Smooth muscle cell (in vitro differentiated cells): Measurements from ENCODE around the gene EFNA5. TPM values are rescaled to one million over a fixed set of nuclear protein-coding genes. Genes with fewer than 3 reads are reported as not detected.

Source experiments
- DNase-seq: peaks from one replicate; lab custom pipeline; 2025; ENCODE audit not compliant: unreplicated experiment; lab: John Stamatoyannopoulos, UW
- H2AFZ ChIP-seq: fragments of 200-600 bp; sonication (generic); 2 replicates; pipeline ENCODE4 v1.6.0; 2016; ENCODE audit warnings: antibody characterized with exemption, low read depth, mild to moderate bottlenecking
- H3F3A ChIP-seq: fragments of 200-600 bp; sonication (generic); 2 replicates; pipeline ENCODE4 v1.6.0; 2017; ENCODE audit warnings: antibody characterized with exemption, low read depth
- H3K27ac ChIP-seq: fragments of 200-600 bp; sonication (generic); 2 replicates; pipeline ENCODE4 v1.5.1; 2016; ENCODE audit warnings: low read depth, mild to moderate bottlenecking
- H3K27me3 ChIP-seq: fragments of 200-600 bp; sonication (generic); 2 replicates; pipeline ENCODE4 v1.6.1; 2016; ENCODE audit warnings: low read depth, mild to moderate bottlenecking
- H3K36me3 ChIP-seq: fragments of 200-600 bp; sonication (generic); 2 replicates; pipeline ENCODE4 v1.5.1; 2016; ENCODE audit warnings: low read depth
- H3K4me1 ChIP-seq: fragments of 200-600 bp; sonication (generic); 2 replicates; pipeline ENCODE4 v1.5.1; 2016; ENCODE audit warnings: low read depth
- H3K4me2 ChIP-seq: fragments of 200-600 bp; sonication (generic); 2 replicates; pipeline ENCODE4 v1.6.0; 2016; ENCODE audit warnings: mild to moderate bottlenecking
- H3K4me3 ChIP-seq: fragments of 200-600 bp; sonication (generic); 2 replicates; pipeline ENCODE4 v1.5.1; 2016; ENCODE audit warnings: mild to moderate bottlenecking
- H3K79me2 ChIP-seq: fragments of 200-600 bp; sonication (generic); 2 replicates; pipeline ENCODE4 v1.6.0; 2016; ENCODE audit warnings: low read depth, mild to moderate bottlenecking
- H3K9ac ChIP-seq: fragments of 200-600 bp; sonication (generic); 2 replicates; pipeline ENCODE4 v1.6.0; 2016; ENCODE audit warnings: low read depth
- H3K9me3 ChIP-seq: fragments of 200-600 bp; sonication (generic); replicated peaks from 2 replicates; pipeline ENCODE4 v1.5.1; 2016; ENCODE audit warnings: low read depth
- H4K20me1 ChIP-seq: fragments of 200-600 bp; sonication (generic); 2 replicates; pipeline ENCODE4 v1.6.0; 2016; ENCODE audit warnings: low read depth
- CTCF ChIP-seq: fragments of 200-600 bp; sonication (generic); IDR thresholded peaks from 2 replicates; pipeline ENCODE4 v1.5.1; 2017; ENCODE audit warnings: borderline replicate concordance, mild to moderate bottlenecking, antibody characterized with exemption; ENCODE audit not compliant: insufficient read depth, poor library complexity, severe bottlenecking
- WGBS: methylation state at CpG from one replicate; pipeline ENCODE4 v1.1.7; 2016; ENCODE audit warnings: low lambda C conversion rate; 5-methylcytosine and 5-hydroxymethylcytosine counted together
- polyA plus RNA-seq: library from polyadenylated mRNA; unstranded; fragments of >200 nt; fragmentation: Nextera tagmentation; extraction: Ambion mirVana; gene quantifications from 2 replicates; pipeline ENCODE4 v1.2.1, GENCODE V29; 2016
- total RNA-seq: library from RNA; depleted of rRNA; stranded (reverse); fragments of >200 nt; gene quantifications from 2 replicates; pipeline ENCODE4 v1.2.3, GENCODE V29; 2014

EFNA5 gene
- total and polyA plus RNA-seq, 2 experiments from 2014 or later, result 0.32 to 8.8 TPM

DNA sequence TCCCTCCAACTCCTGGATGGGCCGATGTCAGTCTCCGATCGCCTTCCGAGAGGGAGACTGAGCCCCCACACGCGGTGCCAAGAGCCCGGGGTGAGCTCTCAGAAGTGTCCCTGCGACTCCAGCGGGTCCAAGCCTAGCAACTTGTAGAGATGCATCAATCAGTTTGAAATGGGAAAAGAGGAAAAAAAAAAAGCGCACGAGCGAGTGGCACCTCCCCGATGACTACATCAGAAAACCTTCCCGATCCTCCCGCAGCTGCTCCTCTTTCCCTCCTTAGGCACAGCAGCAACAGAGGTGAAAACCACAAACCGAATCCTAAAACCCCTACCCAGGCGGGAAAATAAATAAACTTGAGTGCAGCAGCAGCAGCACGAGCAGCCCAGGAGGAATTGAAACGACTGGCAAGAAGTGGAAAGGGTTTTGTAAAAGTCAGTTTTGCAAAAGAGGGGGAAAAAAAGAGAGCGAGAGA is 1.0 kb upstream of the EFNA5 start:
- no peak for DNase-seq
- no peaks in the 10 kb centered on the region for H3K36me3 ChIP-seq
- H3F3A ChIP-seq, result no peaks in the 10 kb centered on the region
- peaks cover 8% of the 10 kb centered on the region for H3K27me3 ChIP-seq
- H3K79me2 ChIP-seq, result peaks cover 3% of the 10 kb centered on the region
- peak overlapping the region; percentile 89 for H2AFZ ChIP-seq
- TF ChIP-seq CTCF, result no peak
- H4K20me1 ChIP-seq, result no peaks in the 10 kb centered on the region
- WGBS, result 2% methylated on average over 19 of the region's 20 CpGs
- no peak overlapping the region for H3K9ac ChIP-seq
- H3K27ac ChIP-seq, result peak overlapping the region; percentile 21
- H3K4me3 ChIP-seq, result peak overlapping the region; percentile 75
- peaks cover 25% of the 10 kb centered on the region for H3K4me1 ChIP-seq
- no peaks in the 10 kb centered on the region for H3K9me3 ChIP-seq
- H3K4me2 ChIP-seq, result peak overlapping the region; percentile 99

GRCh38 chr5:107670087-107670931 is 428 bp downstream of the EFNA5 start:
- Histone ChIP-seq H3F3A (no peaks in the 10 kb centered on the region), H3K4me2 (peak overlapping the region; percentile 99), H3K9ac (peak overlapping the region; percentile 35), H3K36me3 (no peaks in the 10 kb centered on the region), H3K79me2 (peaks cover 10% of the 10 kb centered on the region), H2AFZ (peak overlapping the region; percentile 92), H3K4me1 (peaks cover 38% of the 10 kb centered on the region), H3K27ac (no peak overlapping the region), H3K4me3 (peak overlapping the region; percentile 75), H3K27me3 (peaks cover 8% of the 10 kb centered on the region), H3K9me3 (no peaks in the 10 kb centered on the region), H4K20me1 (no peaks in the 10 kb centered on the region)
- 1% methylated on average over 77 of the region's 77 CpGs for WGBS
- DNase-seq, result no peak
- no peak for TF ChIP-seq CTCF

DNA sequence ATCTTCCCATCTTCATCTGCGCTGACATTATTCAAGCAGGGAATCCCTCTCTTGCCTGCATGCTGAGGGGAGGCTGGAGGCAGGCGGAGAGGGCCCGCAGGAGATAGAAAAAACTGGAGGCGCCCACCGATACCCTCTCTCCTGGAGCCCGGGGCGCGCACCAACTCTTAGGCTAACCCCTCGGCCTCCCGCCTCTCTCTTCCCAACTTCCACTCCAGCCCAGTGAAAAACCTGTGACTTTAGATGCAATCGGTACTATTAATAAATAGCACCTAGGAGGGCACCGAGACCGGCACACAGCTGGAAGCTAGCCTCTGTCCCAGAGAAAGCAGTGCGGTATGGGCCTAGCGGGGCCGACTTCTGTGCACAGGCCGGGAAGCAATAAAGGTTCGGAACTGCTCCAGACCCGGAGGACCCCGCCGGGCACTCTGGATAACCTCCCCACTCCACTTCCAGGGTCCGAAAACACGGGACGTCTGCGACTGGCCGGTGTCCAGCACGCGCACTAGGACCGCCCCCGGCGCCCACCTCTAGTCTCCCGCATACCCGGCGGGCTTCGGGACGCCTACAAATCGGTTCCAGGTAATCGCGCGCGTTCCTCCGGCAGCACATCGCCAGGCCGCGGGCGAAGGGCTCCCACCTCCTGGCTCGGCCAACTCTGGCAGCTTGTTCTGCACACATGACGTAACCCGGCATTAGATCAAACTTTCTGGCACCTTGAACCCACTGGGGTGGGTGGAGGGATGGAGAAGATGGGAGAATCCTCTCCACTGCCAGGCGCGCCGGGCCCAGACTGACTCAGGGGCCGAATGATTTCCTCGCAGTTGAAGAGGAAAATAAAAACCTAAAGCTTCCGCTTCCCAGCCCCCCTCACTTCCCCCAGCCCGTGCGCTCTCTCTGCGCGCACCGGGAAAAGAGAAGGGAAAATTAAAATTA is 1.4 kb downstream of the EFNA5 start:
- no peaks in the 10 kb centered on the region for H4K20me1 ChIP-seq
- peak overlapping the region; percentile 92 for H2AFZ ChIP-seq
- H3K79me2 ChIP-seq, result peaks cover 10% of the 10 kb centered on the region
- no peak for TF ChIP-seq CTCF
- no peak for DNase-seq
- H3K4me2 ChIP-seq, result peak overlapping the region; percentile 99
- no peak overlapping the region for H3K27ac ChIP-seq
- peak overlapping the region; percentile 35 for H3K9ac ChIP-seq
- H3K9me3 ChIP-seq, result no peaks in the 10 kb centered on the region
- H3F3A ChIP-seq, result no peaks in the 10 kb centered on the region
- H3K4me1 ChIP-seq, result peaks cover 38% of the 10 kb centered on the region
- no peaks in the 10 kb centered on the region for H3K36me3 ChIP-seq
- WGBS, result 1% methylated on average over 60 of the region's 60 CpGs
- peak overlapping the region; percentile 75 for H3K4me3 ChIP-seq
- peaks cover 8% of the 10 kb centered on the region for H3K27me3 ChIP-seq
